ENCODE measurements around the gene SPATA18. TPM values are rescaled to one million over a fixed set of nuclear protein-coding genes. Genes with fewer than 3 reads are reported as not detected.
"Not testable (repeated sequence)": the region's sequence is repeated elsewhere in the genome, so short reads cannot be mapped to it uniquely, and the experiment has no call there.

SPATA18 gene
- total RNA-seq, 1 donor from 2014 or later = 20.8 TPM

DNA sequence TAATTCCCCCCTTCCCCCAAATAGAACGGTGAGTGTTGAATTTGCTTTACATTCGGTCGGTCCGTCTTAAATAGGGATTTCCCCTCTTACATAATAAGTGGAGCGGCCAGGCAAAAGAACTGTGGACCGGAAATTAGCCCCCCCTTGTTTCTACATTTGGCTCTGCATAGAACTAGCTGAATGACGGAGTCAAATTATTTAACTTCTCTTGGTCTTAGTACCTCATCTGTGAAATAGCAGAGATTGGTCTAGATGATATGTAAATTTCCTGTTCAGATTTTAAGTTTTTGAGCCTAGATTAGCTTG, 1.3 kb downstream of the SPATA18 start:
- DNase-seq (ENCODE audit: low read depth) = no peak

DNA sequence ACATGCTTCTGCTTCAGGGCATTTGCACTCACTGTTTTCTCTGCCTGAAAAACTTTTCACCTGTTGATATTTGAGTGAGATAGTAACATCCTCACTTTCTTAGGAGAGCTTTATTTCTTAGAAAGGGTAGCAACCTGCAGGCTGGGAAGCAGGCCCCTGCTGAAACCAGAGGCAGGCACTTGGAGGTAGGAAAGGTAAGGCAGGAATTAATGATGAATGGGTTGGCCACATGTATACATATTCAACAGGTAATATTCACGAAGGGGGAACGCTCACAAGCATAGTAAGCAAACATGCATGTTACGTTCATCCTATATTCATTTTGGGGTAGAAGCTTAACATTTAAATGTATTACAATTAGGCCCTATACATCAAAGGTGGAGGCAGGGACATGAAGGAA, 3.1 kb downstream of the SPATA18 start:
- DNase-seq (ENCODE audit: low read depth) = no peak

GRCh38 chr4:52057196-52057595, 6.1 kb downstream of the SPATA18 start:
- DNase-seq (ENCODE audit: low read depth) = no peak

- no peak for DNase-seq (ENCODE audit: low read depth)
These were observed 7.2 kb downstream of the SPATA18 start for GRCh38 chr4:52058275-52058674.

DNA sequence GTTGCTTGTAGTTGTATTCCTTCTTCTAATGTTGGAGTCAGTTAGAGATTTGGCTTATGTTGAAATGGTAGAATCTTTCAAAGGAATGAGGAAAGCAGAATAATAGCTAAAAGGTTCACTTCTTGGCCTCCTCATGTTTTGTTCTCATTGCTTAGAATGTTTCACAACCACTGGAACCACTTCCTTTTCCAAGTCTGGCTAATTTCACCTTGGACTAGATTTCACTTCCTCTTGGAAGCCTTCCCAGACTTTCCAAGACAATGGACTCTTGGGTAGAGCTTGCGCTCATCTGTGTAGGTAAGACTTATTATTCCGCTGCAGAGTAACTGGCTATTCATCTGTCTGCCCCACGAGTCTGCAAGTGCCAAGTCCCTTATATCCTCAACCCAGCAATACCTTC, 8.3 kb downstream of the SPATA18 start:
- DNase-seq (ENCODE audit: low read depth) = peak; percentile 94

GRCh38 chr4:52069571-52069970, 18.5 kb downstream of the SPATA18 start:
- DNase-seq (ENCODE audit: low read depth) = no peak

DNA sequence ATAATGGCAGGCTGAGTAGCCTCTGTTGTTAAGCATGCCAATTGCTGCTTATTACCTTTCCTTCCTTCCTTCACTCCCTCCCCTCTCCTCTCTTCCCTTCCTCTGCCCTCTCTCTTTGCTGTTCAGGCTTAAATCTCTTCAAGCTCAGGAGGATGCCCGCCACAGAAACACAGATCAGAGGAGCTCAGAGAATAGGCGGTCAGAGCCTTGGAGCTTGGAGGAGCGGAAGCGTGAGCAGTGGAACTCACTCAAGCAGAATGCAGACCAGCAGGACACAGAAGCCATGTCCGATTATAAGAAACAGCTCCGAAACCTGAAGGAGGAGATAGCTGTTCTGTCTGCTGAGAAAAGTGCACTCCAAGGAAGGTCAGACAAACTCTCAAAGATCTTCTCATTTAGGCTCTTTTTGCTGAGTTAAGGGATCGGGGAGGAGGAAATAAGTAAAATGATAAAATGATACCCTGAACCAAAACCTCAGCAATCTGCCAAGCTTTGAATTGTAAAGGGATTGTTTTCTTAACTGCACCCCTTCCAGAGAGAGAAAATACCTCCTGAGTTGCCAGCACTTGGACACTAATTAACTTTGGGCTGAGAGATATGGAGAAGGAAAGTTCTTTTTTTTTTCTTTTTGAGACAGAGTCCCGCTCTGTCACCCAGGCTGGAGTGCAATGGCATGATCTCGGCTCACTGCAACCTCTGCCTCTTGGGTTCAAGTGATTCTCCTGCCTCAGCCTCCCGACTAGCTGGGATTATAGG, 20.9 kb downstream of the SPATA18 start:
- peak; percentile 51 for DNase-seq (ENCODE audit: low read depth)

- no peak for DNase-seq (ENCODE audit: low read depth)
These were observed 25.6 kb downstream of the SPATA18 start for GRCh38 chr4:52076731-52077130.

DNA sequence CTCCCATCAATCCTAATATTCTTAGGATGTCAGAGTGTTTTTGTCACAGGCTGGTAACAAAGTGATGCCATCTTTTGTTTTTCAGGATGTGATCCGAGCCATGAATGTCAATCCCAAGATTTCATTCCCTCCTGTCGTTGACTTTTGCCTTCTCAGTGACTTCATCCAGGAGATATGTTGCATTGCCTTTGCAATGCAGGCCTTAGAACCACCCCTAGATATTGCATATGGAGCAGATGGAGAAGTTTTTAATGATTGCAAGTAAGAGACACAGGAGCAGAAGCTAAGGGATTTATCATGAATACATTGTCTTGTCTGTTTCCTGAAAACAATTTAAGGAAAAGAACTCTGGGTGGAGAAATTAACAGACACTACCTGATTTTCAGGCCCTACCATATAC, 28.6 kb downstream of the SPATA18 start:
- DNase-seq (ENCODE audit: low read depth) = no peak

DNA sequence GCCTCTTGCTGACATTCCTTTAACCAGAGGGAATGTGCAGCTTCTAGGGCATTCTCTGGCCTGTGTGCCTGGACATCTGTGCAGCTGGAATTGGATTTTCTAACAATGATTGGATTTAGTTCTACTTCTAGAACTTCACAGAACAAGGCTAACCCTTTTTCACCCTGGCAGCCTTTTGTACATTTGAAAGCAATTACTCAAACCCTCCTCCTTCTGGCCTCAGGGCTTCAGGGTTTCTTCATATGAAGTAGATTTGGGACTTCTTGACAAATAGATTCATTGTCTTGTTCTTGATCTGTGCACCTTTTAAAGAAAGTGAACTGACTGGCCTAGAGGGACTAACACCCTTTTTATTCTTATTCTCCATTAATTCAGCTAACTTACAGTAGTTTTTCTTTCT, 30.1 kb downstream of the SPATA18 start:
- DNase-seq (ENCODE audit: low read depth) = no peak

DNA sequence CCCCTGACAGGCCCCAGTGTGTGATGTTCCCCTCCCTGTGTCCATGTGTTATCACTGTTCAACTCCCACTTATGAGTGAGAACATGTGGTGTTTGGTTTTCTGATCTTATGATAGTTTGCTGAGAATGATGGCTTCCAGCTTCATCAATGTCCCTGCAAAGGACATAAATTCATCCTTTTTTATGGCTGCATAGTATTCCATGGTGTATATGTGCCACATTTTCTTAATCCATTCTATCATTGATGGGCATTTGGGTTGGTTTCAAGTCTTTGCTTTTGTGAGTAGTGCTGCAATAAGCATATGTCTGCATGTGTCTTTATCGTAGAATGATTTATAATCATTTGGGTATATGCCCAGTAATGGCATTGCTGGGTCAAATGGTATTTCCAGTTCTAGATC, 35.3 kb downstream of the SPATA18 start:
- not testable (repeated sequence) for DNase-seq (ENCODE audit: low read depth)

DNA sequence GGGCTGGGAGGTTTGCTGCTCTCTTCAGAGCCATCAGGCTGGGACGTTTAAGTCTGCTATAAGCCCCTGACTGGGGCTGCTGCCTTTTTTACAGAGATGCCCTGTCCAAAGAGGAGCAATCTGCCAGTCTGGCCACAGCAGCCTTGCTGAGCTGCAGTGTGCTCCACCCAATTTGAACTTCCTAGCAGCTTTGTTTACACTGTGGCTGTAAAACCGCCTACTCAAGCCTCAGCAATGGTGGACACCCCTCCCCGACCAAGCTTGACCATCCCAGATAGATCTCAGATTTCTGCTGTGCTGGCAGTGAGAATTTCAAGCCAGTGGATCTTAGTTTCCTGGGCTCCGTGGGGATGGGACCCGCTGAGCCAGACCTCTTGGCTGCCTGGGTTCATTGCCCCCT, 40.7 kb downstream of the SPATA18 start:
- peak; percentile 48 for DNase-seq (ENCODE audit: low read depth)

GRCh38 chr4:52093466-52093865, 42.4 kb downstream of the SPATA18 start:
- no peak for DNase-seq (ENCODE audit: low read depth)

DNA sequence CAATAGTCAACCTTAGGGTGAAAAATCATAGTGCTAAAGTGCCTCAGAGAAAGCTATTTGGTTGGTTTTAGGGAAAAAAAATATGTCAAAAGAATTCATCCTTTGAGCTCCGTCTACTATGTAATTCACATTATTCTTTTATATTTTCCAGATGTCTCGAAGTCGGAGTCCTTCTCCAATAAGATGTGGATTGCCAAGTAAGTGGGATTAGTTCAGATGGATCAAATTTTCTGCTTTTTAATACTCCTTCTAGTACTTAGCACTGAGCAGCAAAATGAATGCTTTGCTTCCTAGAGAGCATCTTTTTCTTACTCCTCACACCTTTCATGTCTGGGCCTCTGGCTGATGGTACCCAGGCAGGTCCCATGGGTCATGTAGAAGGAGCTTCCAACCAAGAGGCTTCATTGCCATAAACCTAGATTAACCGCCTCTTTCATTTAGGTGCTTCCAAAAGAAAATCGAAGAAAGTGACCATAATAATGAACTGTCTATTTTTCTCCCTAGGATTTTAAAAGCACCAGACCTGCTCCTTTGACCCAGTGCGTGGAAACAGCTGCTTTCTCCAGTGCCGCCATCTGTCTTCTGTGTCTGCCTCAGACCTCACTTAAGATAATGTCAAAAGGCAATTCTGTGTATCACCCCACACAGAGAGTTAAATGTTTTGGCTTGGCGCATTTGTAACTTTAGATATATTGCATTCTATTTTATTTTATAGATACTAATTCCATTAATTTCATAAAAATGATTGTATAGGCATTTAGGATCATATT, 43.5 kb downstream of the SPATA18 start:
- no peak for DNase-seq (ENCODE audit: low read depth)

GRCh38 chr4:52095374-52095773, 44.3 kb downstream of the SPATA18 start:
- DNase-seq (ENCODE audit: low read depth) = no peak

DNA sequence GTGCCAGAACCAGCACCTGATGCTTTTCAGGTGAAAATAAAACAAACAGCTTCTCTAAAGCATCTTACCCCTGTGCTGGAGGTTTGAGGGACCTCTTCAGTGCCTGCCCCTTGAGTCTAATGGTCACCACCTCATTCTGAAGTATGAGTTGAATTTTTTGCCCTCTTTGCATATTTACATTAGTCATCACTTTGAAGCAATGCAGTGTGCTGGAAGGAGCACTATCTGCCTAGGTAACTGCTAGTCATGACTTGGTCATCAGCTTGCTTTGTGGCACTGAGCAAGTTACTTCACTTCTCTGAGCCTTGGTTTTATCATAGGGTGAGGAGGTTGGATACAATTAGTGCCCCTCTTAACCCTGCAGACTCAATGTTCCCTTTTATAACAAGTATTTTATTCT, 44.9 kb downstream of the SPATA18 start:
- DNase-seq (ENCODE audit: low read depth) = no peak

- no peak for DNase-seq (ENCODE audit: low read depth)
These were observed 47.5 kb downstream of the SPATA18 start for GRCh38 chr4:52098618-52099017.

DNA sequence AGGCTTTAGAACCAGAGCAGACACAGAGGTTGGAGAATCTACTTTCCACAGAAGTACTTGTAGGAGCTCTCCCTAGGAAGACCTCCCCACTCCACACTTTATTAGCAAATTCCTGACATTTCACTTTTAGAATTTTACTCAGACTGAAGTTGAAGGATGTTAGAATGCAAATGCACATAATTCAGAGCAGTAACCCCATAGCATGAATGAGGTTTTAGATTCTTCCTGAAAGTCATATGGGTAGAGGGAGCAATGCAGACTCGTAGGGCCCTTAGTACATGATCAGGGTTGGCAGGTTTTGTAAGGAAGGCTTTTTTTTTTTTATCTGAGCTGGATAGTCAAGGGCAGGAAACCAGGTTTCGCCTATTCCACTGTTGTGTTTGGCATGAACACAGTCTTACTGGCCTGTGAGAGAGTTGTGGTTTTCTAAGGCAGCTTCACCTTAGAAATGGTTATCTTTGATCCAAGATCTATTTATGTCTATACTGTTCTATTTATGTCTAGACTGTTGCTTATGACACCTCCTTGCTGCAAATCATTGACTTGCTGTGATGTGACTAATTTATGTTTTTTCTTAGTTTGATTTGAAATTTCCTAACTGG, 48.9 kb downstream of the SPATA18 start:
- peak; percentile 63 for DNase-seq (ENCODE audit: low read depth)

DNA sequence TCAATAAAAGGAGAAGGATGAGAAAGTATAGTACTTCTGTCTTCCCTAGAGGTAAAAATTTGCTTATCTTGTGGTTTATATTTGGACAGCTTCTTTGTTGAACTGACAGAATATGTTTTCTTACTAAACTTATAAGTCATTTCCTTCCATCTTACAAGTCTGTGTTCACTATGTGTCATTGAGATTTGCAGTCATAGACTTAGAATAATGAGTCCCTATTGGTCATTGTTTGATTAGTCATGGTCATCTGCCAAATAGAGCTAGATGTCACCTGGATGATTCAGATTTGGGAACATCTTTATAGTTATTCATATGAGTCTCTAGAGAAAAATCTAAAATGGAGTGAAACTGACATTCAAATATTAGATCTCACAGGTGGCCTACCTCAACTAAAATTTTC, 51.5 kb downstream of the SPATA18 start:
- peak; percentile 61 for DNase-seq (ENCODE audit: low read depth)

GRCh38 chr4:52103319-52103718, 52.2 kb downstream of the SPATA18 start:
- DNase-seq (ENCODE audit: low read depth) = peak; percentile 17

DNA sequence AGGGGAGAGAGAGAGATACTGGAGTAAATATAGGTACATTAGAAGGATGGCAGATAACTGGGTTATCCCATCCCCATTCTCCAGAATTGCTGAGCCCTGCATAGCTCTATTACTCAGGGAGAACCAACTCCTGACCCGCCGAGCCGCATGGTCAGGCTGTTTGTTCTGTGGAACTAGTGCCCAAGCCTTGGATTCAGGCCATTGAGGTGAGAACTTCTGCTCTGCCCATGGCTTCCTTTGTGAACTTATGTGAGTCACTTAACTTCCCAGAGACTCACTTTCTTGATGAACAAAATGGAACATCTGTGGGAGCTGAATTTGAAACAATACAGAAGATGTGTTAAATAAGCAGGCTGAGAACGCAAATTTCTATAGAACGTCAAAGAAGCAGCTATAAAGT, 54.2 kb downstream of the SPATA18 start:
- peak; percentile 34 for DNase-seq (ENCODE audit: low read depth)

DNA sequence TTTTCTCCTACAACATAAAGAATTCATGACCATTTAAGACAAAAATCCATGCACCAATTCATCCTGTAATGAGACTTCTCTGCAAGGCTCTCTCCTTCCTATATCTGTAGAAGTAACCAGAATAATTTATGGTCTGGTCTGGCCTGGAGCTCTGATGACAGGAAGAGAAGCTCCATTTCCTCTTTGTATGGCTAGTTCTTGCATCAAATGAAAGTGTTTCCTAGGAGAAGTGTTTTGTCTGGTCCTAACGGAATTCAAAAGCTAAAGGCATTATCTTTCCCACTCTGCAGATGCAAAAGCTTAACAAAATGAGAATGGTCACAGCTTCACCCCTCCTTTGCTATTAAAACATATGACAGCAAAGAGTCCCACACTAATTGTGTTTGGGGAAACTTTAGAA, 55.1 kb downstream of the SPATA18 start:
- no peak for DNase-seq (ENCODE audit: low read depth)

GRCh38 chr4:52106660-52107059, 55.6 kb downstream of the SPATA18 start:
- DNase-seq (ENCODE audit: low read depth) = no peak
